BLaER1 (cell line): ENCODE data around the gene SORL1.
"Not testable (repeated sequence)": the region's sequence is repeated elsewhere in the genome, so short reads cannot be mapped to it uniquely, and the experiment has no call there.

Experiments
- H3K27ac ChIP-seq: shearing (Covaris generic); formaldehyde crosslinking; 2 replicates; pipeline ENCODE4 v1.8.1; 2022
- H3K27me3 ChIP-seq: shearing (Covaris generic); formaldehyde crosslinking; 2 replicates; pipeline ENCODE4 v1.8.1; 2022
- H3K36me3 ChIP-seq: shearing (Covaris generic); formaldehyde crosslinking; 2 replicates; pipeline ENCODE4 v1.8.1; 2022
- H3K4me1 ChIP-seq: shearing (Covaris generic); formaldehyde crosslinking; 2 replicates; pipeline ENCODE4 v1.8.1; 2022
- H3K4me2 ChIP-seq: shearing (Covaris generic); formaldehyde crosslinking; 2 replicates; pipeline ENCODE4 v1.8.1; 2022
- H3K4me3 ChIP-seq: shearing (Covaris generic); formaldehyde crosslinking; 2 replicates; pipeline ENCODE4 v1.8.1; 2022
- H3K9ac ChIP-seq: shearing (Covaris generic); formaldehyde crosslinking; 2 replicates; pipeline ENCODE4 v1.8.1; 2022
- H3K9me3 ChIP-seq: shearing (Covaris generic); formaldehyde crosslinking; 2 replicates; pipeline ENCODE4 v1.8.1; 2022
- H4K20me1 ChIP-seq: shearing (Covaris generic); formaldehyde crosslinking; 2 replicates; pipeline ENCODE4 v1.8.1; 2022
- Cebpa-rat ChIP-seq: shearing (Covaris generic); IDR thresholded peaks from 2 replicates; pipeline ENCODE4 v1.8.1; 2022

The SORL1 gene, protein sequence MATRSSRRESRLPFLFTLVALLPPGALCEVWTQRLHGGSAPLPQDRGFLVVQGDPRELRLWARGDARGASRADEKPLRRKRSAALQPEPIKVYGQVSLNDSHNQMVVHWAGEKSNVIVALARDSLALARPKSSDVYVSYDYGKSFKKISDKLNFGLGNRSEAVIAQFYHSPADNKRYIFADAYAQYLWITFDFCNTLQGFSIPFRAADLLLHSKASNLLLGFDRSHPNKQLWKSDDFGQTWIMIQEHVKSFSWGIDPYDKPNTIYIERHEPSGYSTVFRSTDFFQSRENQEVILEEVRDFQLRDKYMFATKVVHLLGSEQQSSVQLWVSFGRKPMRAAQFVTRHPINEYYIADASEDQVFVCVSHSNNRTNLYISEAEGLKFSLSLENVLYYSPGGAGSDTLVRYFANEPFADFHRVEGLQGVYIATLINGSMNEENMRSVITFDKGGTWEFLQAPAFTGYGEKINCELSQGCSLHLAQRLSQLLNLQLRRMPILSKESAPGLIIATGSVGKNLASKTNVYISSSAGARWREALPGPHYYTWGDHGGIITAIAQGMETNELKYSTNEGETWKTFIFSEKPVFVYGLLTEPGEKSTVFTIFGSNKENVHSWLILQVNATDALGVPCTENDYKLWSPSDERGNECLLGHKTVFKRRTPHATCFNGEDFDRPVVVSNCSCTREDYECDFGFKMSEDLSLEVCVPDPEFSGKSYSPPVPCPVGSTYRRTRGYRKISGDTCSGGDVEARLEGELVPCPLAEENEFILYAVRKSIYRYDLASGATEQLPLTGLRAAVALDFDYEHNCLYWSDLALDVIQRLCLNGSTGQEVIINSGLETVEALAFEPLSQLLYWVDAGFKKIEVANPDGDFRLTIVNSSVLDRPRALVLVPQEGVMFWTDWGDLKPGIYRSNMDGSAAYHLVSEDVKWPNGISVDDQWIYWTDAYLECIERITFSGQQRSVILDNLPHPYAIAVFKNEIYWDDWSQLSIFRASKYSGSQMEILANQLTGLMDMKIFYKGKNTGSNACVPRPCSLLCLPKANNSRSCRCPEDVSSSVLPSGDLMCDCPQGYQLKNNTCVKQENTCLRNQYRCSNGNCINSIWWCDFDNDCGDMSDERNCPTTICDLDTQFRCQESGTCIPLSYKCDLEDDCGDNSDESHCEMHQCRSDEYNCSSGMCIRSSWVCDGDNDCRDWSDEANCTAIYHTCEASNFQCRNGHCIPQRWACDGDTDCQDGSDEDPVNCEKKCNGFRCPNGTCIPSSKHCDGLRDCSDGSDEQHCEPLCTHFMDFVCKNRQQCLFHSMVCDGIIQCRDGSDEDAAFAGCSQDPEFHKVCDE (N-terminal part only)

DNA sequence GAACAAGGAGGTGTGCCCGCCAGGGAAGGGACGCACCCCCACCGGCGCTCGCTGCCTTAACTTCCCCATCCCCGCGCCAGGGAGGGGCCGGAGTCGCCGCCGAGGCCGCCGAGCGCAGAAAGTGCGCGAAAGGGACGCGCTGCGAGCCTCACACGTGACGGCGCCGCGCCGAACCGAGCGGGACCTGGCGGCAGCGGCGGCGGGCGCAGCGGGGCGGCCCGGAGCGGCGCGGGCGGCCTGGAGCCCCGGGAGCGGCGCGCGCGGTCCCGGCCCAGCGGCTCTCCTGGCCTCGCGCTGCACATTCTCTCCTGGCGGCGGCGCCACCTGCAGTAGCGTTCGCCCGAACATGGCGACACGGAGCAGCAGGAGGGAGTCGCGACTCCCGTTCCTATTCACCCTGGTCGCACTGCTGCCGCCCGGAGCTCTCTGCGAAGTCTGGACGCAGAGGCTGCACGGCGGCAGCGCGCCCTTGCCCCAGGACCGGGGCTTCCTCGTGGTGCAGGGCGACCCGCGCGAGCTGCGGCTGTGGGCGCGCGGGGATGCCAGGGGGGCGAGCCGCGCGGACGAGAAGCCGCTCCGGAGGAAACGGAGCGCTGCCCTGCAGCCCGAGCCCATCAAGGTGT is at the start of gene SORL1:
Gene SORL1, plus strand, starts transcription at position 329 of the 623 bp plus-strand sequence. Its CDS starts 18 bp downstream, at position 347.
- no peaks in the 10 kb centered on the region for H4K20me1 ChIP-seq
- H3K36me3 ChIP-seq, result no peaks in the 10 kb centered on the region
- peaks cover 23% of the 10 kb centered on the region for H3K4me1 ChIP-seq
- H3K27ac ChIP-seq, result peak within 1 kb of the TSS; percentile 63
- peak within 1 kb of the TSS; percentile 83 for H3K4me3 ChIP-seq
- H3K4me2 ChIP-seq, result peak within 1 kb of the TSS; percentile 98
- TF ChIP-seq Cebpa-rat, result no peak
- H3K9ac ChIP-seq, result peak within 1 kb of the TSS; percentile 77
- H3K27me3 ChIP-seq, result peaks cover 50% of the 10 kb centered on the region
- H3K9me3 ChIP-seq, result no peaks in the 10 kb centered on the region

DNA sequence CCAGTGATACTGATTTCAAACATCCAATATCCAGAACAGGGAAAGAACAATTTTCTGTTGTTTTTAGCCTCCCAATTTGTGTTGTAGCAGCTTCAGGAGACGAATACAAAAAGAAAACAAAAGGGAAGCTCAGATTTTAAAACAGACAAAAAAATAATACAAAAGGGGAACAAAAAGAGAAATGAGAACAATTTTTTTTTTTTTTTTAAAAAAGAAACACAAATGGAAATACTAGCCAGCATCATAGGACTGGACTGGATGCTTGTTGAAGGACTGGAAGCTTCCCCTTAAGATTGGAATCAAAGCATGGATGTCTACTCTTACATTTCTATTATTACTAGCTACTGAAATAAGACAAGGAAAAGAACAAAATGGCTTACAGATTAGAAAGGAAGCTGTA is 46.5 kb upstream of the SORL1 start:
- H3K27me3 ChIP-seq, result no peaks in the 10 kb centered on the region
- no peaks in the 10 kb centered on the region for H4K20me1 ChIP-seq
- H3K4me2 ChIP-seq, result no peak overlapping the region
- H3K4me3 ChIP-seq, result no peak overlapping the region
- no peak overlapping the region for H3K27ac ChIP-seq
- H3K36me3 ChIP-seq, result no peaks in the 10 kb centered on the region
- TF ChIP-seq Cebpa-rat, result no peak
- H3K9me3 ChIP-seq, result peaks cover 9% of the 10 kb centered on the region
- H3K4me1 ChIP-seq, result no peaks in the 10 kb centered on the region
- H3K9ac ChIP-seq, result no peak overlapping the region

DNA sequence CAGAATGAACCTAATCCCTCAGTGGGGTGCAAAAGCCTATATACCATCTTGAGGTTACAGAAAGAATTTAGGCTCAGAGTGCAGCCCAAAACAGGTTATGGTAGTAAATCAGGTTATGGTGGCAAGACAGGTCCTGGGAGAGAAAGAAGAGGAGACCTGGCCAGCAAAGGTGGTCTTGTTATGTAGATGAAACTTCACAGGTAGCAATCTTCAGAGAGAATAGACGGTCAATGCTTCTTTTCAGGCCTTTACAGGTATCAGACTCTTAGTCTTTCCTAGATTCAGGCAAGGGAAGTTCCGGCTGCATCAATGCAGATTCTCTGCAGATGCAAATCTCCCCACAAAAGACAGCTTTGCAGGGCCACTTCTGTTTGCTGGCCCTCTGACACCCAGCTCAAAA is 45.8 kb upstream of the SORL1 start:
- no peak overlapping the region for H3K9ac ChIP-seq
- no peak overlapping the region for H3K27ac ChIP-seq
- H3K4me2 ChIP-seq, result no peak overlapping the region
- no peak for TF ChIP-seq Cebpa-rat
- no peaks in the 10 kb centered on the region for H3K36me3 ChIP-seq
- H3K27me3 ChIP-seq, result no peaks in the 10 kb centered on the region
- H4K20me1 ChIP-seq, result no peaks in the 10 kb centered on the region
- no peaks in the 10 kb centered on the region for H3K4me1 ChIP-seq
- H3K9me3 ChIP-seq, result peaks cover 7% of the 10 kb centered on the region
- no peak overlapping the region for H3K4me3 ChIP-seq

DNA sequence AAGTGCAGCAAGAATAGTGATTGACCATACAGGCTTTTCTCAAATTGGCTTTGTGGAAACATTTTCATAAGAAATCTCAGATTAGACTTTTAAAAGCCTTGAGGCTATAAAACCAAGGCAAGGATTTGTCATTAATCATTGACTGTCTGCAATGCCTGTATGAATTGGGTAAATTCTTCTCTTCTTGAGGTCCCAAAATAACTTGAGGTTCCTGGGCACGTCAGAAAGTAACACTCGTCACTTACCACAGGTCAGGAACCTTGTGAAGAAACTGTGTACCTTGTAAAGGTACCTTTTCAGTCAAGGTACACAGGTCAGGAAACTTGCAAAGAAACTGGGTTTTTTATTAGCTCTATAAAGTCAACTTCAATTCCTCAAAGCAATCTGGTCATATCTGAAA is 43.3 kb upstream of the SORL1 start:
- H3K9me3 ChIP-seq, result no peaks in the 10 kb centered on the region
- H3K4me3 ChIP-seq, result no peak overlapping the region
- H4K20me1 ChIP-seq, result no peaks in the 10 kb centered on the region
- no peak overlapping the region for H3K9ac ChIP-seq
- no peaks in the 10 kb centered on the region for H3K27me3 ChIP-seq
- no peaks in the 10 kb centered on the region for H3K4me1 ChIP-seq
- no peak for TF ChIP-seq Cebpa-rat
- no peak overlapping the region for H3K4me2 ChIP-seq
- no peaks in the 10 kb centered on the region for H3K36me3 ChIP-seq
- H3K27ac ChIP-seq, result no peak overlapping the region

DNA sequence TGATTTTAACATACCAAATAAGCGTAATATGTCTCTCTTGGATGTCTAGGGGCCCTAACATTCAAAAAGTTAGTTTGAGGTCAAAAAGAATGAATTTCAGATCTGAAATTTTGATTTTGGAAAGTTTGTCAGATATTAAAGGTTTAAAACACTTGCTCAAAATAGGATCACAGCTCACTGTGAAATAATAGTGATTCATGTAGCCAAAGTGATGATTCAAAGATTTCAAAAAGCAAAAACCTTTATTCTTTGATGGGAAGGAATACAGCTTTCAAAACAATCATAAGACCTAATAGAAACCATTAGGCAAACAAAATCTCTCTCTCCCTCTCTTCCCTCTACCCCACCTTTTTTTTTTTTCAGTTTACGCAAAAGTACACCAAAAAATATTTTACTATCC is 42.1 kb upstream of the SORL1 start:
- H3K36me3 ChIP-seq, H3K27ac ChIP-seq, H3K9ac ChIP-seq, H3K4me2 ChIP-seq, H3K27me3 ChIP-seq, H4K20me1 ChIP-seq, H3K9me3 ChIP-seq, H3K4me3 ChIP-seq, H3K4me1 ChIP-seq: not testable (repeated sequence)

DNA sequence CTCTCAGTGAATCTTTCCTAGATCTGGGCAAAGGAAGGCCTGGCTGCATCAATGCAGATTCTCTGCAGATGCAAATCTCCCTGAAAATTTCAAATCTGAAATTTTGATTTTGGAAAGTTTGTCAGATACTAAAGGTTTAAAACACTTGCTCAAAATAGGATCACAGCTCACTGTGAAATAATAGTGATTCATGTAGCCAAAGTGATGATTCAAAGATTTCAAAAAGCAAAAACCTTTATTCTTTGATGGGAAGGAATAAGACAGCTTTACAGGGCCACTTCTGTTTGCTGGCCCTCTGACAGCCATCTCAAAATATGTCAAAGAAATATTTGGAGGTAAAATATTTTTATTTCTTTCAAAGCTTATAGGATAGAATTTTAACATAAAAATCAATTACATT is 40.8 kb upstream of the SORL1 start:
- not testable (repeated sequence) for H3K4me2 ChIP-seq, H3K36me3 ChIP-seq
- H3K4me1 ChIP-seq, result peaks cover 11% of the 10 kb centered on the region

DNA sequence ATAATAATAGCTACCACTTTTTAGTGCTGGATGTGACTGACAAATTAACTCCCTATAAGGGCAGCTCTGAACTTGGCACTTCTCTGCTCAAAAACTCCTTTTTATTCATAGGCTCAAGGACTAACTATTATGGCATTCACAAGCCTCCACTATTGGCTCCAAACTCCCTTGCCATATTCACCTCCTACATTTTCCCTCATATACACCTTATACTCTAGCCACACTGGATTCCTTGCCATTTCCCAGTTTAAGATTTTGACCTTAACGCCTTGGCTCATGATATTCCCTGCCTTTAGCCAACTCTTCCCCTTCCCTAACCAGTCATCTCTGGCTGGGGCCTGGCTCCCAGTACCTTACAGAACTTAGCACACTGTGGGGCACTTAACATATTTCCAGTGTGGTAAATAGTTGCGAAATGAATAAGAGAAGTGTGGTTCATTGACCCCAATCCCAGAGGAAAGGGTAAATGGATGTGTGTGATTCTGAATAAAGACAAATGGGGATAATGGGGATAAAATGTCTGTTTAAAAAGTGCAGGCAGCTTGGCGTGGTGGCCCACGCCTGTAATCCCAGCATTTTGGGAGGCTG is 40.0 kb upstream of the SORL1 start:
- Histone ChIP-seq H4K20me1 (no peaks in the 10 kb centered on the region), H3K9me3 (no peaks in the 10 kb centered on the region), H3K9ac (no peak overlapping the region), H3K27ac (no peak overlapping the region), H3K27me3 (no peaks in the 10 kb centered on the region), H3K36me3 (no peaks in the 10 kb centered on the region), H3K4me1 (peaks cover 19% of the 10 kb centered on the region), H3K4me2 (no peak overlapping the region), H3K4me3 (no peak overlapping the region)
- TF ChIP-seq Cebpa-rat, result no peak; the same call in 1 of the 2 replicates

More for the DNA sequence above, 40.8 kb upstream of the SORL1 start:
- H3K9me3 ChIP-seq, H4K20me1 ChIP-seq, H3K4me3 ChIP-seq, H3K27me3 ChIP-seq, H3K9ac ChIP-seq, H3K27ac ChIP-seq: not testable (repeated sequence)

DNA sequence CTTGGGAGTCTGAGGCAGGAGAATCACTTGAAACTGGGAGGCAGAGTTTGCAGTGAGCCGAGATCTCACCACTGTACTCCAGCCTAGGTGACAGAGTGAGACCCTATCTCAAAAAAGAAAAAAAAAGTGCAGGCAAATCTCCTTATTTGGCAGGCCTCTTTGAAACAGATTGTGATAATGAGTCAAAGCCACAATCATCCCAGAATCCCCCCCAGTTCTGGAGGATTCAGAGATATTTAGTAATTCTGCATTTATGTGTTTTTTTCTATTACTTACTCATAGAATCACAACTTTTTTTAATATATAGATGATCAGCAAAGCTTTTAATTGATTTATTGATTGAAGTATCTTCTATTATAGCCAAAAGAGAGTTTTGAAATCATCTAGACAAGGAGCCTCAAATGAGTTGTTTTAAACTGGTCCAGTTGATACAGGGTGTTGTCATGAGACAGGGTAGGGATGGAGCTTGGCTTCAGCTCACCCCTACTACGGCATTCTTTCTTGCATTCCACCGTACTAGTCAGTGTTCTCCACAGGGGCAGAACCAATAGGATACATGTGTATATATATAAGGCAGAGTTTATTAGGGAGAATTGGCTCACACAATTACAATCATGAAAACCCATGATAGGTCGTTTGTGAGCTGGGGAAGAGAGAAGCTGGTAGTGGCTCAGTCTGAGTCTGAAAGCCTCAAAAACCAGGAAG is 39.3 kb upstream of the SORL1 start:
- no peak for TF ChIP-seq Cebpa-rat
- Histone ChIP-seq H3K27ac (no peak overlapping the region), H4K20me1 (no peaks in the 10 kb centered on the region), H3K27me3 (no peaks in the 10 kb centered on the region), H3K36me3 (no peaks in the 10 kb centered on the region), H3K4me1 (peaks cover 26% of the 10 kb centered on the region), H3K9me3 (no peaks in the 10 kb centered on the region), H3K9ac (no peak overlapping the region), H3K4me2 (no peak overlapping the region), H3K4me3 (no peak overlapping the region)
